ENCODE measurements around the gene RAE1. TPM values are rescaled to one million over a fixed set of nuclear protein-coding genes. Genes with fewer than 3 reads are reported as not detected.
"Not testable (repeated sequence)": the region's sequence is repeated elsewhere in the genome, so short reads cannot be mapped to it uniquely, and the experiment has no call there.

Gene RAE1
- total RNA-seq, 4 donors from 2014 or later: 24.4 to 42.7 (median 28.3) TPM

- intact Hi-C loops (cut with DNase I): loop anchor here (5.0 kb wide), 1 partner anchor 260 kb away; no protein-coding TSS in a partner anchor
Measured at GRCh38 chr20:57347393-57347792, 3.7 kb upstream of the RAE1 start.

GRCh38 chr20:57348200-57348921 is 2.7 kb upstream of the RAE1 start:
- Histone ChIP-seq H3K27me3 (peaks cover 0 to 14% (median 0%) of the 10 kb centered on the region in 4 donors), H3K4me1 (peaks cover 5 to 20% (median 7%) of the 10 kb centered on the region in 3 donors)
- not testable (repeated sequence) for H3K36me3 ChIP-seq, DNase-seq, H3K9me3 ChIP-seq, H3K4me3 ChIP-seq, H3K27ac ChIP-seq
- intact Hi-C loops (cut with DNase I): loop anchor here (5.0 kb wide), 1 partner anchor 261 kb away; no protein-coding TSS in a partner anchor
- WGBS, 2 donors: 78 to 87% methylated on average over 7 of the region's 47 CpGs

More at GRCh38 chr20:57347393-57347792, 3.7 kb upstream of the RAE1 start:
- no peaks in the 10 kb centered on the region for H3K9me3 ChIP-seq
- no peaks in the 10 kb centered on the region for H3K36me3 ChIP-seq
- no peak for TF ChIP-seq POLR2A (IDR thresholded peaks at IDR 0.05)
- no peak for TF ChIP-seq CTCF (IDR thresholded peaks at IDR 0.05)
- peaks cover 0 to 14% (median 0%) of the 10 kb centered on the region in 4 donors for H3K27me3 ChIP-seq
- DNase-seq: no peak
- no peak overlapping the region for H3K27ac ChIP-seq
- no peak overlapping the region for H3K4me3 ChIP-seq
- peaks cover 4 to 10% (median 5%) of the 10 kb centered on the region in 3 donors for H3K4me1 ChIP-seq
- WGBS, 2 donors: 42 to 77% methylated on average over 4 of the region's 4 CpGs

GRCh38 chr20:57348922-57349574 is 2.0 kb upstream of the RAE1 start:
- not testable (repeated sequence) for H3K4me3 ChIP-seq, H3K27ac ChIP-seq, H3K9me3 ChIP-seq, H3K36me3 ChIP-seq, DNase-seq
- Histone ChIP-seq H3K27me3 (peaks cover 0 to 14% (median 0%) of the 10 kb centered on the region in 4 donors), H3K4me1 (peaks cover 5 to 22% (median 7%) of the 10 kb centered on the region in 3 donors)
- 89 to 97% methylated on average over 12 to 16 of the region's 21 CpGs for WGBS, 2 donors
- intact Hi-C loops (cut with DNase I): loop anchor here (5.0 kb wide), 1 partner anchor 262 kb away; no protein-coding TSS in a partner anchor

GRCh38 chr20:57350081-57350710 is 859 bp upstream of the RAE1 start:
- Histone ChIP-seq H3K27me3 (peaks cover 0 to 14% (median 0%) of the 10 kb centered on the region in 4 donors), H3K36me3 (peaks cover 0 to 7% (median 0%) of the 10 kb centered on the region in 3 donors), H3K27ac (peak overlapping the region in 1 of 4 donors; percentile 93), H3K4me1 (peaks cover 5 to 22% (median 7%) of the 10 kb centered on the region in 3 donors), H3K9me3 (no peaks in the 10 kb centered on the region), H3K4me3 (peak overlapping the region in 2 of 4 donors; percentile 82 to 93)
- intact Hi-C loops (cut with DNase I): no loop called here
- TF ChIP-seq POLR2A (IDR thresholded peaks at IDR 0.05) (no peak), CTCF (IDR thresholded peaks at IDR 0.05) (no peak)
- no peak for DNase-seq
- 60 to 73% methylated on average over 15 to 16 of the region's 16 CpGs for WGBS, 2 donors

- DNase-seq; H3K9me3 ChIP-seq; intact Hi-C loops (cut with DNase I): not testable (repeated sequence)
- peaks cover 5 to 22% (median 7%) of the 10 kb centered on the region in 3 donors for H3K4me1 ChIP-seq
- peaks cover 0 to 13% (median 0%) of the 10 kb centered on the region in 4 donors for H3K27me3 ChIP-seq
- peaks cover 0 to 12% (median 0%) of the 10 kb centered on the region in 3 donors for H3K36me3 ChIP-seq
- H3K27ac ChIP-seq: peak overlapping the region; percentile 93 to 96 (median 94)
- H3K4me3 ChIP-seq: peak overlapping the region; percentile 82 to 93 (median 88)
- WGBS, 2 donors: 83 to 100% methylated on average over 1 of the region's 24 CpGs
Measured at GRCh38 chr20:57350726-57351041, 371 bp upstream of the RAE1 start.

GRCh38 chr20:57352305-57352704 is 1.2 kb downstream of the RAE1 start:
- Histone ChIP-seq H3K36me3 (peaks cover 0 to 13% (median 0%) of the 10 kb centered on the region in 3 donors), H3K9me3 (no peaks in the 10 kb centered on the region), H3K27me3 (peaks cover 0 to 12% (median 0%) of the 10 kb centered on the region in 4 donors), H3K4me1 (peaks cover 5 to 22% (median 7%) of the 10 kb centered on the region in 3 donors), H3K27ac (peak overlapping the region in 2 of 4 donors; percentile 94), H3K4me3 (peak overlapping the region in 3 of 4 donors; percentile 82 to 93 (median 87))
- intact Hi-C loops (cut with DNase I): no loop called here
- no peak for TF ChIP-seq POLR2A (IDR thresholded peaks at IDR 0.05)
- no peak for TF ChIP-seq CTCF (IDR thresholded peaks at IDR 0.05)
- 42 to 66% methylated on average over 6 of the region's 6 CpGs for WGBS, 2 donors
- DNase-seq: no peak

All from esophagus squamous epithelium (tissue), 5 donors.